ENCODE results near the gene RPF1. TPM values are rescaled to one million over a fixed set of nuclear protein-coding genes. Genes with fewer than 3 reads are reported as not detected.

Gene RPF1
- total and polyA plus RNA-seq, 2 of the 8 experiments (the other 6 are each of a cell fraction or from before 2014, with no cell fraction given): 18.7 to 41.8 TPM

DNA sequence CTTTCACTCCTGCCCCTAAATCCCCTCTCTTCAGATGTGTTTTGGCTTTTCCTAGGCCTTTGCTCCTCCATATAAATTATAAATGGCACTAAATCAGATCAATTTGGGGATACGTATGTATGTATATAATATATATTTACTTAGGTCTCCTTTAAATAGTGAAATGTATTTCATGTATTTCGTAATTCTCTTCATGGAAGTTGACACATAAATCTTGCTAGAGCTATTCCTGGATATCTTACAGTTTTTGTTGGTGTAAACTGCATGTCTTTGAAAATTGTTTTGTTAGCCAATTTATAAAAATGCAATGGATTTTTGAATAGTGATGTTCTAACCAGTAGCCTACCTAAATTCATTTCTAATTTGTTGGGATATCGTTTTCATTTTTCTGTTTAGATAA lies 9.0 kb downstream of the RPF1 start:
- no peak overlapping the region for H2BK5ac ChIP-seq (ENCODE audit: low read depth, low read length)
- H3K9ac ChIP-seq (replicated peaks in 1 of 4; ENCODE audit: extremely low read depth in 1 of 4, low read depth in 3 of 4, low read length in 3 of 4): no peak overlapping the region
- H3K4ac ChIP-seq (replicated peaks; ENCODE audit: insufficient read length, low read depth, low read length): no peak overlapping the region
- no peak overlapping the region for H2AFZ ChIP-seq (ENCODE audit: low read length)
- no peaks in the 10 kb centered on the region for H3K23me2 ChIP-seq (ENCODE audit: low read depth, low read length)
- H2AK5ac ChIP-seq (ENCODE audit: low read depth, low read length): no peak overlapping the region
- no peak overlapping the region for H3K14ac ChIP-seq (ENCODE audit: insufficient read length)
- no peak overlapping the region for H3K4me2 ChIP-seq (ENCODE audit: insufficient read depth in 1 of 2, low read depth in 2 of 2, low read length in 2 of 2)
- WGBS, 2 experiments (ENCODE audit: extremely low coverage in 1 of 2, insufficient coverage in 1 of 2, insufficient read length in 1 of 2, insufficient replicate concordance in 2 of 2, low coverage in 1 of 2, low lambda C conversion rate in 2 of 2, missing lambda C conversion rate in 1 of 2): 92% methylated on average over 3 of the region's 3 CpGs; no CpG with 5 or more reads in 1 of the 2 experiments
- POLR2A ChIA-PET (ENCODE audit: partially characterized antibody): no interaction called here
- H2BK120ac ChIP-seq (replicated peaks; ENCODE audit: low read depth, low read length): no peak overlapping the region
- no peaks in the 10 kb centered on the region for H3K79me1 ChIP-seq (ENCODE audit: low read depth, low read length)
- FAIRE-seq: no peak
- H3K27me3 ChIP-seq (replicated peaks in 1 of 4; ENCODE audit: control insufficient read depth in 3 of 4, extremely low read depth in 1 of 4, insufficient read depth in 3 of 4, low read length in 3 of 4): no peaks in the 10 kb centered on the region
- H3K9me3 ChIP-seq (ENCODE audit: insufficient read depth in 2 of 2, low read depth in 1 of 2, low read length in 1 of 2): no peaks in the 10 kb centered on the region
- H2BK12ac ChIP-seq (ENCODE audit: low read depth, low read length): no peak overlapping the region
- H3K36me3 ChIP-seq (ENCODE audit: control insufficient read depth in 2 of 4, insufficient read depth in 4 of 4, low read length in 3 of 4): peaks cover 9 to 44% (median 33%) of the 10 kb centered on the region in 4 experiments; a peak in 7 of 8 replicates
- H2BK20ac ChIP-seq (ENCODE audit: low read length): no peak overlapping the region
- H3K4me1 ChIP-seq (replicated peaks in 1 of 4; ENCODE audit: control insufficient read depth in 3 of 4, insufficient read depth in 4 of 4, low read length in 3 of 4): no peaks in the 10 kb centered on the region
- H4K5ac ChIP-seq (ENCODE audit: insufficient read length, low read depth, low read length): no peak overlapping the region
- no peak overlapping the region for H2BK15ac ChIP-seq (ENCODE audit: low read length)
- no peak for TF ChIP-seq POLR2AphosphoS5 (IDR thresholded peaks at IDR 0.05; ENCODE audit: low read depth, low read length)
- no peak for TF ChIP-seq POU5F1 (IDR thresholded peaks at IDR 0.05; ENCODE audit: low read depth, low read length)
- no peak for TF ChIP-seq KDM5A (IDR thresholded peaks at IDR 0.05; ENCODE audit: low read length)
- no peak for TF ChIP-seq CHD2 (IDR thresholded peaks at IDR 0.05; ENCODE audit: low read length)
- no peak for TF ChIP-seq KDM1A (IDR thresholded peaks at IDR 0.05; ENCODE audit: borderline replicate concordance, low read length)
- no peak for TF ChIP-seq GTF2F1 (IDR thresholded peaks at IDR 0.05; ENCODE audit: borderline replicate concordance, low read depth, low read length)
- no peak for TF ChIP-seq SP2 (IDR thresholded peaks at IDR 0.05; ENCODE audit: low read length)
- TF ChIP-seq, protein P1, sequence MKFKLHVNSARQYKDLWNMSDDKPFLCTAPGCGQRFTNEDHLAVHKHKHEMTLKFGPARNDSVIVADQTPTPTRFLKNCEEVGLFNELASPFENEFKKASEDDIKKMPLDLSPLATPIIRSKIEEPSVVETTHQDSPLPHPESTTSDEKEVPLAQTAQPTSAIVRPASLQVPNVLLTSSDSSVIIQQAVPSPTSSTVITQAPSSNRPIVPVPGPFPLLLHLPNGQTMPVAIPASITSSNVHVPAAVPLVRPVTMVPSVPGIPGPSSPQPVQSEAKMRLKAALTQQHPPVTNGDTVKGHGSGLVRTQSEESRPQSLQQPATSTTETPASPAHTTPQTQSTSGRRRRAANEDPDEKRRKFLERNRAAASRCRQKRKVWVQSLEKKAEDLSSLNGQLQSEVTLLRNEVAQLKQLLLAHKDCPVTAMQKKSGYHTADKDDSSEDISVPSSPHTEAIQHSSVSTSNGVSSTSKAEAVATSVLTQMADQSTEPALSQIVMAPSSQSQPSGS (IDR thresholded peaks at IDR 0.05; ENCODE audit: low read length): no peak
- TF ChIP-seq SRF (IDR thresholded peaks at IDR 0.05; ENCODE audit: low read depth, low read length): no peak
- no peak for TF ChIP-seq JUN (IDR thresholded peaks at IDR 0.05; ENCODE audit: low read depth, low read length)
- no peak for TF ChIP-seq YY1 (IDR thresholded peaks at IDR 0.05; ENCODE audit: low read depth, low read length)
- H4K20me1 ChIP-seq (replicated peaks in 1 of 2; ENCODE audit: control insufficient read depth in 1 of 2, insufficient read depth in 2 of 2, low read length in 2 of 2): no peaks in the 10 kb centered on the region
- no peak overlapping the region for H4K91ac ChIP-seq (replicated peaks; ENCODE audit: insufficient read length, low read length)
- CTCF ChIA-PET (ENCODE audit: partially characterized antibody): interaction anchor here (1.2 kb wide), 1 partner anchor 117 kb away, joined by 3 read pairs; no protein-coding TSS in a partner anchor
- H3K27ac ChIP-seq (ENCODE audit: low read depth, low read length): no peak overlapping the region
- no peak overlapping the region for H3K23ac ChIP-seq (ENCODE audit: insufficient read length)
- peaks cover 0 to 26% of the 10 kb centered on the region in 2 experiments; a peak in 2 of 4 replicates for H3K79me2 ChIP-seq (ENCODE audit: control insufficient read depth in 1 of 2, insufficient read depth in 2 of 2, low read length in 2 of 2)
- H4K8ac ChIP-seq (ENCODE audit: extremely low read depth, insufficient read depth, low read length): no peak overlapping the region
- no peak for DNase-seq (ENCODE audit: low read depth in 1 of 2, low spot score in 2 of 2)
- no peak overlapping the region for H3K4me3 ChIP-seq (ENCODE audit: extremely low read depth in 1 of 4, insufficient read depth in 2 of 4, low read depth in 3 of 4, low read length in 4 of 4)
- no peak overlapping the region for H3K18ac ChIP-seq (ENCODE audit: extremely low read depth, low read length)
- no peak overlapping the region for H3K56ac ChIP-seq (replicated peaks; ENCODE audit: insufficient read length, low read depth, low read length)
